HepG2 (cell line): ENCODE results near the gene SIRT5. TPM values are rescaled to one million over a fixed set of nuclear protein-coding genes. Genes with fewer than 3 reads are reported as not detected.

Source experiments
- AGO1 ChIP-seq: fragments of 200-400 bp; formaldehyde crosslinking; IDR thresholded peaks from 2 replicates; pipeline ENCODE4 v1.6.1; 2017; ENCODE audit warnings: mild to moderate bottlenecking, low read depth, low read length, moderate library complexity; ENCODE audit not compliant: poor library complexity, severe bottlenecking
- AHR ChIP-seq: IDR thresholded peaks from 2 replicates; pipeline ENCODE4 v1.6.1; 2018; ENCODE audit warnings: missing genetic modification reagents, missing compliant biosample characterization
- BCL3 ChIP-seq: sonication (generic); formaldehyde crosslinking; IDR thresholded peaks from 2 replicates; pipeline ENCODE4 v1.5.1; 2020; ENCODE audit warnings: mild to moderate bottlenecking, missing genetic modification reagents, moderate library complexity
- CSRNP2 ChIP-seq: sonication (generic); formaldehyde crosslinking; conservative IDR thresholded peaks from 2 replicates; pipeline ENCODE4 v1.8.0; 2022; ENCODE audit warnings: low read depth, missing genetic modification reagents
- ERF ChIP-seq: IDR thresholded peaks from 2 replicates; pipeline ENCODE4 v1.6.1; 2018; ENCODE audit warnings: missing biosample characterization, missing genetic modification reagents
- GATAD2A ChIP-seq: IDR thresholded peaks from 2 replicates; pipeline ENCODE4 v1.6.1; 2016
- HNF4G ChIP-seq, 2 experiments: sonication (generic) in 1 of 2; formaldehyde crosslinking in 1 of 2; IDR thresholded peaks; 2 replicates each; pipeline versions ENCODE4 v1.4.0 to v1.6.1; 2011 to 2020; ENCODE audit warnings: borderline replicate concordance in 2 of 2, low read depth in 2 of 2, mild to moderate bottlenecking in 2 of 2, low read length in 1 of 2, missing genetic modification reagents in 1 of 2, moderate library complexity in 1 of 2
- HOMEZ ChIP-seq: IDR thresholded peaks from 2 replicates; pipeline ENCODE4 v1.6.1; 2016; ENCODE audit warnings: low read depth
- MIXL1 ChIP-seq: IDR thresholded peaks from 2 replicates; pipeline ENCODE4 v1.6.1; 2016
- NFKB2 ChIP-seq: sonication (generic); formaldehyde crosslinking; IDR thresholded peaks from 2 replicates; pipeline ENCODE4 v1.4.0; 2020; ENCODE audit warnings: missing genetic modification reagents, borderline replicate concordance
- NKX3-1 ChIP-seq: sonication (generic); formaldehyde crosslinking; IDR thresholded peaks from 2 replicates; pipeline ENCODE4 v1.5.0; 2020; ENCODE audit warnings: missing genetic modification reagents
- SMAD3 ChIP-seq: sonication (generic); formaldehyde crosslinking; IDR thresholded peaks from 2 replicates; pipeline ENCODE4 v1.4.0; 2020; ENCODE audit warnings: missing genetic modification reagents
- SP2 ChIP-seq: sonication (generic); formaldehyde crosslinking; IDR thresholded peaks from 2 replicates; pipeline ENCODE4 v1.5.1; 2020; ENCODE audit warnings: mild to moderate bottlenecking, missing genetic modification reagents
- TEAD3 ChIP-seq: optimal IDR thresholded peaks from 2 replicates; pipeline ENCODE3; 2016; ENCODE audit warnings: borderline replicate concordance
- THYN1 ChIP-seq: sonication (generic); formaldehyde crosslinking; IDR thresholded peaks from 2 replicates; pipeline ENCODE4 v1.8.1; 2023; ENCODE audit warnings: low read depth, mild to moderate bottlenecking, moderate library complexity, missing genetic modification reagents, borderline replicate concordance
- YY1 ChIP-seq: IDR thresholded peaks from 2 replicates; pipeline ENCODE4 v1.6.1; 2011; ENCODE audit warnings: low read length, low read depth, moderate library complexity, mild to moderate bottlenecking; ENCODE audit not compliant: insufficient read depth, insufficient replicate concordance
- ZBTB39 ChIP-seq: sonication (generic); formaldehyde crosslinking; IDR thresholded peaks from 2 replicates; pipeline ENCODE4 v1.5.0; 2020; ENCODE audit warnings: missing genetic modification reagents
- ZFAT ChIP-seq: sonication (generic); formaldehyde crosslinking; conservative IDR thresholded peaks from 2 replicates; pipeline ENCODE4 v1.8.1; 2023; ENCODE audit warnings: missing genetic modification reagents, inconsistent platforms
- ZNF10 ChIP-seq: sonication (generic); formaldehyde crosslinking; IDR thresholded peaks from 2 replicates; pipeline ENCODE4 v1.4.0; 2020; ENCODE audit warnings: mild to moderate bottlenecking, low read depth, missing genetic modification reagents, borderline replicate concordance
- ZNF615 ChIP-seq: sonication (generic); formaldehyde crosslinking; IDR thresholded peaks from 2 replicates; pipeline ENCODE4 v1.5.0; 2020; ENCODE audit warnings: mild to moderate bottlenecking, missing genetic modification reagents, borderline replicate concordance
- ZNF773 ChIP-seq: sonication (generic); formaldehyde crosslinking; IDR thresholded peaks from 2 replicates; pipeline ENCODE4 v1.4.0; 2020; ENCODE audit warnings: missing genetic modification reagents, borderline replicate concordance
- ZNF781 ChIP-seq: sonication (generic); formaldehyde crosslinking; IDR thresholded peaks from 2 replicates; pipeline ENCODE4 v1.5.1; 2020; ENCODE audit warnings: borderline replicate concordance, mild to moderate bottlenecking, missing genetic modification reagents; ENCODE audit errors: not compliant biosample characterization
- polyA plus RNA-seq, 8 experiments: library from polyadenylated mRNA; depleted of rRNA in 3 of 8; stranded (reverse) in 7 of 8; unstranded in 1 of 8; fragments of >200 nt; fragmentation: Illumina TruSeq in 4 of 8; extraction: Trizol in 4 of 8; gene quantifications; 2 replicates each; pipeline versions ENCODE4 v1.2.1 to v1.2.3, GENCODE V29; 2011 to 2016; ENCODE audit warnings: low read depth in 4 of 8, missing spikeins in 1 of 8, mixed read lengths in 1 of 8; ENCODE audit not compliant: insufficient read depth in 1 of 8
- total RNA-seq, 5 experiments: library from RNA; depleted of rRNA; stranded (reverse); fragments of >200 nt; fragmentation: Illumina TruSeq; extraction: Trizol; gene quantifications; 2 replicates each; pipeline ENCODE4 v1.2.3, GENCODE V29; 2016; ENCODE audit warnings: low read depth in 1 of 5

SIRT5 gene
- total and polyA plus RNA-seq, 2 of the 13 experiments (the other 11 are each of a cell fraction or from before 2014, with no cell fraction given) = 14.1 to 16.6 TPM

- TF ChIP-seq AGO1 (peak; percentile 86), ZNF615 (CRISPR knock-in tag) (peak; percentile 91; the same call in 1 of the 2 replicates), SMAD3 (CRISPR knock-in tag) (peak; percentile 96), THYN1 (CRISPR knock-in tag) (peak; percentile 63; the same call in 1 of the 2 replicates), NKX3-1 (peak; percentile 78), GATAD2A (CRISPR knock-in tag) (peak; percentile 86), TEAD3 (CRISPR knock-in tag) (peak; percentile 78), ZNF773 (peak; percentile 34; the same call in 1 of the 2 replicates), SP2 (CRISPR knock-in tag) (peak; percentile 69; the same call in 1 of the 2 replicates), CSRNP2 (CRISPR knock-in tag) (no peak; the same call in none of the 2 replicates), HNF4G (IDR thresholded peaks at IDR 0.05; ENCODE audit: borderline replicate concordance, low read depth, low read length) (peak; percentile 59), HNF4G (CRISPR knock-in tag; IDR thresholded peaks at IDR 0.05; ENCODE audit: borderline replicate concordance, low read depth) (peak; percentile 92), AHR (CRISPR knock-in tag) (peak; percentile 72; the same call in 1 of the 2 replicates), ZNF781 (CRISPR knock-in tag) (peak; percentile 94), NFKB2 (CRISPR knock-in tag) (peak; percentile 98), HOMEZ (peak; percentile 92; the same call in 1 of the 2 replicates), MIXL1 (CRISPR knock-in tag) (peak; percentile 46), ZBTB39 (CRISPR knock-in tag) (no peak), YY1 (peak; percentile 89), ZNF10 (CRISPR knock-in tag) (no peak), ZFAT (CRISPR knock-in tag) (peak; percentile 85), ERF (CRISPR knock-in tag) (peak; percentile 99), BCL3 (CRISPR knock-in tag) (peak; percentile 96)
Observed at GRCh38 chr6:13614926-13615791, 40.8 kb downstream of the SIRT5 start, which contains the start of gene NOL7 (continued).
